ENCODE measurements around the gene ING5.

ING5 gene

GRCh38 chr2:241672243-241673188 is 29.3 kb upstream of the ING5 start:
- DNase-seq: no peak

DNA sequence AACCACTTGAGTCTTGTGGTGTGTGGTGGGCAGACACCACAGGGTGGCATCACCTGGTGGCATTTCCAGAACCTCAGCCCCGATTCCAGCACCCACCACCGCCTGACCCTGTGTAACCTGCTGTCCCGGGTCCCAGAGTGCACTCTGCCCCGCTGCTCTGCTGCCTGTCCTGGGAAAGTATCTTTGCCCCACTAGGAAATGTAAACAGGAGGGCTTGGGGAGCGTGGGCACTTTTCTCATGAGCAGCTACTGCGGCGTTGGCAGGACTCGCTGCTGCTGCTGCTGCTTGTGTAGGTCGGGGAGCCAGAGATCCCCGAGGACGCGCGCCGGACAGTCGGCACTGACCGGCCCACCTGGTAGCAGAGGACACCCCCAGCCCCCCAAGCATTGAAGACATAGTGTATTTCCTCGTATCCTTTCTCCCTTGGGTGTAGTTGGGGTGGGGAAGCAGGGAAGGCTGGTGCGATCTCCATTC is 28.6 kb upstream of the ING5 start:
- no peak for DNase-seq

DNA sequence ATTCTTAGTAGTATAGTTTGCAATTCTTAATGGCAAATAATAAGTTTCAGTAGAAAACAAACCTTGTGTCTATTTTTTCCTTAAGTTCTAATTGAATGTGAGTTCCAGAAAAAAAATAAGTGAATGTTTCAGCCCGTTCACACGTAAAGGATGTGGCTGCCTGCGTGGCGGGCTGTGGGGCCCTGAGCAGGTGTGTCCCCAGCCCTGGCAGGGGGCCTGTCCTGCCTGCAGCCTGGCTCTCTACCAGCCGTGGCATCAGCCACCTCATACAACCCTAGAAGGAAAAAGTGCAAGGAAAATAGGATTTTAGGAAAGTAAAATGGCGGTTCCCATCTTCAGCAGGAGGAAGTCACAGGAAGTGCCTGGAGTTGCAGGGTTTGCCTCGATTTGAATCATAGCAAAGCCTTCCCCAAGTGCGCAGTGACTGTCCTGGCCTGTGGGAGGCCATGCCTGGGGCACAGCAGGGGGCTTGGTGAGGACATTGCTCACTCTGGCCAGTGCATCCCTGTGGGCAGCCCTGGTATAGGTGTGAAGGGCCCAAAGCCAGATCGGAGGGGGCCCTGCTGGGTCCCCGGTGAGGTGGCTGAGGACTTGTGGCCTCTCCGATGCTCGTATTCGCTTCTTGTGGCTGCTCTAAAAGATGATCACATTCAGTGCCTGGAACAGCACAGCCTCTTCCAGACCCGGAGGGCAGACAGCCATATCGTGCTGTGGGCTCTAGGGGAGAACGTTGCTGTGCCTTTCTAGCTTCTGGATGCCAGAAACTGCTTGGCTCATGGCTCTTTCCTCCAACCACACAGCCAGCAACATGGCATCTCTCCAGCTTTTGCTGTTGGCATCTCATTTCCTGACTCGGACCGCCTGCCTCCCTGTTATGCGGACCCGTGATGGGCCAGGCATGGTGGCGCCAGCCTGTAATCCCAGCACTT is 27.8 kb upstream of the ING5 start:
- no peak for DNase-seq

DNA sequence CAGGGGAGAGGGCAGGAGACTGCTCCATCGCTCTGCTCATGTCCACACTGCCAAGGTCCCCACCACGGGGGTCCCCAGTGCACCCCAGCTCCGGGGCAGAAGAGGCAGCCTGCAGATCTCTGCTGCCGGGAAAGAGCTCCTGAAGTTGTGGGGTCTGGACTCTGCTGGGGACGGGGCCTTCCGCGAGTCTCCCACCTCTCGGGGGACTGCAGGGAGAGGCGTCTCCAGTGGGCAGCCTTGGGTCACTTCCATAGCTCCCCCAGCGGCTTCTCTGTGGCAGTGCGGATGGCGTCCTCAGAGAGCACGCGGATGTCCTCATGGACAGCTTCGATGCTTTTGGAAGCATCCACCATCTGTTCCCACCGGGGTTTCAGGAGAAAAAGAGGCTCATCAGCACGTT is 26.0 kb upstream of the ING5 start:
- DNase-seq: no peak

DNA sequence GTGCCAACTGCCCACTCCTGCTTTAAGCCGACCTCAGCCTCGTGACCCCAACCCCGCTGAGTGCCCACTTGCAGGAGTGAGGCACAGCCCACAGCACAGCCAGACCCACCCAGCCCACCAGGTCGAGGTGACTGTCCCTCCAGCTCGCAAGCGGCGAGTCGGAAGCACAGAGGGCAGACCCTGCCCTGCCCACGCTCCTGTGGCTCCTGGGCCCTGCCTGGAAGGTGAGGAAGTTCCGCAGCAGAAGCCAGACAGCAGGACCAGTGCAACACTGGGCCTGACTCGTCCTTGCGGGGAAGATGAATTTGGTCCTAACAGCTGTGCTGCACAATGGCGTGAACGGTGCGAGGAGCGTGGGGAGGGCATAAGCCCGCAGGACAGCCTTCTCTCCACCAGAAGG is 25.2 kb upstream of the ING5 start:
- DNase-seq: no peak

DNA sequence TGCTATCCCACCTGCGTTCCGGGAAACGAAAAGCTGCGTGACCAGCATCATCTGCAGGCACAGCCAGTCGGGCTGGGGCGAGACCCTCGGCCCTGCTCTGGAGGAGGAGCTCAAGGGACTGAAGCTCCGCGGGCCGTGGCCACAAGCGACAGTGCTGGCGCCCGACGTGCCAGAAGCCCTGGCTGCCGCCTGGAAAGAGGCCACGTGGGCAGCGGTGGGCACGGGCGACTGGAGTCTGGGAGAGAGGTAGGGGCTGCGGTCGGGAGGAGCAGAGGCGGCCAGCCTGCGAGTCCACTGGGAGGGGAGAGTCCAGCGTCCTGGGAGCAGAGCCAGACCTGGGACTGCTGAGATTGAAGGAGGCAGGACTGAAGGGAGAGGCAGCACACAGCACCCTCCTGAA is 24.4 kb upstream of the ING5 start:
- no peak for DNase-seq

GRCh38 chr2:241678307-241678706 is 23.5 kb upstream of the ING5 start:
- DNase-seq: no peak

- DNase-seq: no peak
These were observed 22.9 kb upstream of the ING5 start for GRCh38 chr2:241678784-241679540.

GRCh38 chr2:241680044-241680443 is 21.8 kb upstream of the ING5 start:
- no peak for DNase-seq

DNA sequence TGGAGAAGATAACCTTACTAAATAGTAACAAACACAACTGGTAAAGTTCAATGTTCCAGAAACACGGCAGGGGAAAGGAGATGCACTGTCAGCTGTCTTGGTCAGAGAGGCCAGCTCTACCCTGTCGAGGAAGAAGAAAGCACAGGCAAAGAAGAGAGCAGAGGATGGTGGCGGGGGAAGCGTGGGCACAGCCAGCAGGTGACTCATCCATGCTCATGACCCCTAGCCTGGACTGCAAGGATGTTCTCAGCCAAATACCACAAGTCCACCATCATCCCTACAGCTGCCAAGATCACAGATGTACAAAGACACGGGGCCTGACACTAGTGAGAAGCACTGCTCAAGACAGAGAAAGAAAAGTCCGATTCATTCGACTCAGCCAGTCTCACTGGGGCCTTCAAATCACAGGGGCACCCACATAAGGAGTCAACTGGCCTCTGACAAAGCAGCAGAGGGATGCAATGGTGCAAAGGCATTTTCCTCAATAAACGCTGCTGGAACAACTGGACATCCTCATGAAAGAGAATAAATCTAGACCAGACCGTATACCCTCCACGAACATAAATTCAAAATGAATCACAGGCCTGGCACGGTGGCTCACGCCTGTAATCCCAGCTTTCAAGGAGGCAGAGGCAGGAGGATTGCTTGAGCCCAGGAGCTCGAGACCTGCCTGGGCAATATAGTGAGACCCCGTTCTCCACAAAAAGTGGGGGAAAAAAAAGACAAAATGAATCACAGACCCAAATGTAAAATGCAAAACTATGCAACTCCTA is 20.8 kb upstream of the ING5 start:
- no peak for DNase-seq

DNA sequence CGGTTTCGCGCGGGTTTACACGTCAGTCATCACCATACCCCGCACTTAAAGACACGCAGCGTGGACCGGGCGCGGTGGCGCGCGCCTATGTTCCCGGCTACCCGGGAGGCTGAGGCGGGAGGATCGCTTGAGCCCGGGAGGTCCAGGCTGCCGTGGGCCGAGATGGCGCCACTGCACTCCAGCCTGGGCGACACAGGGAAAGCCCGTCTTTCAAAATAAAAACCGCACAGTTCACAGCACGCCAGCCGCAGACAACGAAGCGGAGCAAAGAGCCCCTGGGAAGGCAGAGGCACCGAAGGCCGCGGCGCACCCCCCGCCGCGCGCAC is 15.6 kb upstream of the ING5 start:
- DNase-seq: no peak

DNA sequence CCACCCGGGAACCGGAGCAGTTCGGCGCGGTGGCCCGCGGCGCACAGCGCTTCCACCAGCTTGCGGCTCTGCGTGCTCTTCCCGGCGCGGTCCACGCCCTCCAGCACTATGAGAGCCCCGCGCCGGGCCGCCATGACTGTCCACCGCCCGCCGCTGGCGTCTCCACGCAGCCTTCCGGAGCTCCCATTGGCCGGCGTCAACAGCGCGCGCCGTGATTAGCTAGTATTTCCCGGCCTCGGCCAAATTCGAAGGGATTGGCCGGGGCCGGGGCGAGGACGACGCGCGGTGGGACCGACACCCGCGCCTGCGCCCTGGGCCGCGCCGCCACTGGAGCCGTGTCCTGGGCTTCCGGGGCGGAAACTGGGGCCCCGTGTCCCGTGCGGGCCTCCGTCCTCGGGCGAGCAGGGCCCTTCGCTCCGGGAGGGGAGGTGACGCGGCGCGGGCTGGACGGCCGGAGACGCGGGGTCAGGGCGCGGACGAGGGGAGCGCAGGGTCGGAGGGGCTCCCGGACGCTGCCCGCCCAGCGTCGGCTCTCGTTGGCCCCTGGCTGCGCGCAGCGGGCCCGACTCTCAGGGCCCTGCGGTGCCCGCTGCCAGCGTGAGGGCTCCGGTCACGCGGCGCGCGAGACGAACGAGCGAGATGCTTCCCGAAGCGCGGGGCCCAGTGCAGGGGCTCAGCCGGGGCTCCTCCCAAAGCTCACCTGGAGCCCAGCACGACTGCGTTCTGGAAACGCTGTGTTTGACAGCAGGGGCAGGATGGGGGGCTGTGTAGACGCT is 15.0 kb upstream of the ING5 start, which contains the start of gene DTYMK:
TSS of gene DTYMK (minus strand) at position 166 of the 776 bp plus-strand sequence. CDS start at position 134, 32 bp downstream.
- peak; percentile 91 for DNase-seq

GRCh38 chr2:241689306-241689705 is 12.5 kb upstream of the ING5 start:
- DNase-seq: no peak

- no peak for DNase-seq
These were observed 11.6 kb upstream of the ING5 start for GRCh38 chr2:241690202-241690717.

GRCh38 chr2:241692448-241692847 is 9.4 kb upstream of the ING5 start:
- DNase-seq: no peak

- DNase-seq: no peak
These were observed 6.2 kb upstream of the ING5 start for GRCh38 chr2:241695651-241696050.

DNA sequence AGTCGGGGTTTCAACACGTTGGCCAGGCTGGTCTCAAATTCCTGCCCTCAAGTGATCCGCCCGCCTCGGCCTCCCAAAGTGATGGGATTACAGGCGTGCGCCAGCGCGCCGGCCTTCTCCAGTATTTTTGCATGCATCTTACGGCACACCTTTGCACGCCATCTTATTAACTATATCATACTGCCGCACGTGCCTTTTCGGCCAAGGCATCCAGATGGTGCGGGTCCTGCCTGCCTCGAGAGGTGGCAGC is 765 bp upstream of the ING5 start:
- peak; percentile 77 for DNase-seq

- DNase-seq: peak; percentile 71
These were observed 554 bp downstream of the ING5 start for GRCh38 chr2:241702155-241703031.

DNA sequence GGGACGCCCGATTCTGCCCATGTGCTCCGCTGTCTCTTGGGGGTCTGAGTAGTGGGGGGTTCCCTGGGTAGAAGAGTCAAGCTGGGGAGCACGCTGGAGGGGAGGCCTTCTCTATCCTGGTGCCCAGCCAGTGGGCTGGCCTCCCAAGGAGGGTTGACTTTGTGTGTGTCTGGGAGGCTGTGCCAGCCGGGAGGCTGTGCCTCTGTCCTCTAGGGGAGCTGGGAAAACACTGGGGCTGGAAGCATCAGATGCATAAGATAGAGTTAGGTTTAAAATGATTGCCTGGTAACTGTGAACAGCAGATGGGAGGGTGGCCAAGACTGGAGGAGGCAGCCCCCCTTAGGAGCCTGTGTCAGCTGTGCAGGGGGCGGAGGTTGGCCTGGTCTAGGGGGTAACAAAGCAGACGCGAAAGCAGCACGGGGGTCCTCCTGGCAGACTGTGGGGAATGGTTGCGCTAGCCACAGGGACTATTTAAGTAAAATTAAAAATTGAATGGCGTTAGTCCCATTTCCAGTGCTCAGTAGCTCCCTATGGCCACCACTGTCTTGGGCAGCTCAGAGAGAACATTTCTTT is 1.3 kb downstream of the ING5 start:
- peak; percentile 21 for DNase-seq

- no peak for DNase-seq
These were observed 4.7 kb downstream of the ING5 start for GRCh38 chr2:241706537-241706936.

Data from DMS79 treated with DMSO at 0.1 percent for 48 hours (cell line).